ENCODE data around the gene TMEM132C. TPM values are rescaled to one million over a fixed set of nuclear protein-coding genes. Genes with fewer than 3 reads are reported as not detected.

Gene TMEM132C
- total and polyA plus RNA-seq, 2 donors (not counting 1 experiment from before 2014, with no cell fraction given): not detected

DNA sequence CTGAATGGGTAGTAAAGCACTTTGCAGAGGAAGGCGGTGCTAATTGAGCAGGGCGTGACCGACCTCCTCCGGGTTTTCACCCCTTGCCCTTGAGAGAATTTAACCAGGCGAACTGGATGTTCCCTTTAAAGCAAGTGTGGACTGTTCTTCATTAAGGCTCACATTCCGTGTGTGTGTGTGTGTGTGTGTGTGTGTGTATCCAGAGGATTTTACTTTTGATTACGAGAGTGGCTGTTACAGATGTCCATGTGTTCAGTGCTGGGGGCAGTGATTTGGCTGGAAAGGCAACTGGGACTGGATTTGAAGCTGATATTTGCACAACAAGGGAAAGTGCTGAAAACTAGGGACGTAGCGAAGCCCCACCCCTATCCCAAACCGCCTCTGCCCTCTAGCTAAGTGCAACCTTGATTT, 2.2 kb downstream of the TMEM132C start:
- ChIA-PET CTCF (no interaction called here), POLR2A (no interaction called here)
- no peak overlapping the region for H3K9ac ChIP-seq (ENCODE audit: low read length)
- no peak overlapping the region for H3K27ac ChIP-seq (ENCODE audit: low read length in 2 of 2)
- no peak overlapping the region for H3K4me3 ChIP-seq (ENCODE audit: control extremely low read depth in 1 of 5, extremely low read depth in 1 of 5, insufficient read depth in 1 of 5, low read depth in 2 of 5, low read length in 4 of 5)
- H3K27me3 ChIP-seq (replicated peaks in 1 of 4; ENCODE audit: control extremely low read depth in 1 of 4, control insufficient read depth in 3 of 4, insufficient read depth in 4 of 4, low read length in 3 of 4): peaks cover 0 to 39% (median 5%) of the 10 kb centered on the region in 4 experiments
- no peak overlapping the region for H3K27ac Mint-ChIP-seq
- WGBS (ENCODE audit: insufficient coverage): 11% methylated on average over 10 of the region's 10 CpGs
- no peaks in the 10 kb centered on the region for H4K20me1 ChIP-seq (ENCODE audit: control insufficient read depth, insufficient read depth, low read length, poor library complexity, severe bottlenecking)
- DNase-seq (no peak), ATAC-seq (ENCODE audit: low read depth) (no peak)
- H3K79me2 ChIP-seq (ENCODE audit: control insufficient read depth, insufficient read depth, low read length): no peaks in the 10 kb centered on the region
- H3K9me3 ChIP-seq (ENCODE audit: control extremely low read depth in 1 of 3, control insufficient read depth in 2 of 3, insufficient read depth in 1 of 3, low read length in 2 of 3): peaks cover 0 to 21% (median 5%) of the 10 kb centered on the region in 3 donors
- H3K4me1 Mint-ChIP-seq: no peaks in the 10 kb centered on the region
- H3K4me2 ChIP-seq (replicated peaks; ENCODE audit: low read depth, low read length, poor library complexity, severe bottlenecking): no peak overlapping the region
- H3K27me3 Mint-ChIP-seq: peaks cover 35% of the 10 kb centered on the region
- H3K4me3 Mint-ChIP-seq: no peak overlapping the region
- intact Hi-C loops (cut with micrococcal nuclease): no loop called here
- no peaks in the 10 kb centered on the region for H3K36me3 ChIP-seq (replicated peaks in 1 of 2; ENCODE audit: control extremely low read depth in 1 of 2, control insufficient read depth in 1 of 2, extremely low read depth in 1 of 2, insufficient read depth in 2 of 2, low read length in 1 of 2)
- TF ChIP-seq, protein P1, sequence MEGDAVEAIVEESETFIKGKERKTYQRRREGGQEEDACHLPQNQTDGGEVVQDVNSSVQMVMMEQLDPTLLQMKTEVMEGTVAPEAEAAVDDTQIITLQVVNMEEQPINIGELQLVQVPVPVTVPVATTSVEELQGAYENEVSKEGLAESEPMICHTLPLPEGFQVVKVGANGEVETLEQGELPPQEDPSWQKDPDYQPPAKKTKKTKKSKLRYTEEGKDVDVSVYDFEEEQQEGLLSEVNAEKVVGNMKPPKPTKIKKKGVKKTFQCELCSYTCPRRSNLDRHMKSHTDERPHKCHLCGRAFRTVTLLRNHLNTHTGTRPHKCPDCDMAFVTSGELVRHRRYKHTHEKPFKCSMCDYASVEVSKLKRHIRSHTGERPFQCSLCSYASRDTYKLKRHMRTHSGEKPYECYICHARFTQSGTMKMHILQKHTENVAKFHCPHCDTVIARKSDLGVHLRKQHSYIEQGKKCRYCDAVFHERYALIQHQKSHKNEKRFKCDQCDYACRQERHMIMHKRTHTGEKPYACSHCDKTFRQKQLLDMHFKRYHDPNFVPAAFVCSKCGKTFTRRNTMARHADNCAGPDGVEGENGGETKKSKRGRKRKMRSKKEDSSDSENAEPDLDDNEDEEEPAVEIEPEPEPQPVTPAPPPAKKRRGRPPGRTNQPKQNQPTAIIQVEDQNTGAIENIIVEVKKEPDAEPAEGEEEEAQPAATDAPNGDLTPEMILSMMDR (IDR thresholded peaks at IDR 0.05): no peak
- no peak for TF ChIP-seq EZH2 (IDR thresholded peaks at IDR 0.05; ENCODE audit: borderline replicate concordance, insufficient read depth, low read depth, low read length, poor library complexity, severe bottlenecking)
- H3K9me3 Mint-ChIP-seq (ENCODE audit: insufficient read depth): no peaks in the 10 kb centered on the region
- H2AFZ ChIP-seq (ENCODE audit: insufficient read depth, low read depth, low read length, poor library complexity, severe bottlenecking): no peak overlapping the region
- no peaks in the 10 kb centered on the region for H3K4me1 ChIP-seq (ENCODE audit: control insufficient read depth in 2 of 2, insufficient read depth in 2 of 2, low read length in 2 of 2)

DNA sequence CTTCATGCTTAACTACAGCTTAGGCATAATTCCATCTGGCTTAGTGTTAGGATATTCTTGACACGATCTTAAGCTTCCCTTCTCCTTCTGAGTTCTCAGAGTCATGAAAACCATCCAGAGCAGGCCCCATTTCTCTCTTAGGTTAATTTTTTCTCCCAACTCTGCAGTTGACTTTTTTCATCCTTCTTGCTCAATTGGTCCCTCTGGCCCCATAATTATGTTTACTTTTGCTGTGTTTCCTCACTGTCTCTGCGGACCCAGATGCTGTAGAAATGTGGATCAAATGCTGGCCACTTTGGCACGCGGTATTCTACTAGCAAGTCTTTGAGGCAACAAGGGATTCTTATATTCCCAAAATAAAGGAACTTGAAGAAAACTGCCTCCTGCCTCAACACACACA, 9.5 kb downstream of the TMEM132C start:
- Histone ChIP-seq H3K4me1 (ENCODE audit: control insufficient read depth in 2 of 2, insufficient read depth in 2 of 2, low read length in 2 of 2) (no peaks in the 10 kb centered on the region), H2AFZ (ENCODE audit: insufficient read depth, low read depth, low read length, poor library complexity, severe bottlenecking) (no peak overlapping the region), H3K79me2 (ENCODE audit: control insufficient read depth, insufficient read depth, low read length) (no peaks in the 10 kb centered on the region), H3K27ac (ENCODE audit: low read length in 2 of 2) (no peak overlapping the region), H3K4me2 (replicated peaks; ENCODE audit: low read depth, low read length, poor library complexity, severe bottlenecking) (no peak overlapping the region), H3K4me3 (ENCODE audit: control extremely low read depth in 1 of 5, extremely low read depth in 1 of 5, insufficient read depth in 1 of 5, low read depth in 2 of 5, low read length in 4 of 5) (no peak overlapping the region), H3K9me3 (ENCODE audit: control extremely low read depth in 1 of 3, control insufficient read depth in 2 of 3, insufficient read depth in 1 of 3, low read length in 2 of 3) (peaks cover 0 to 5% (median 3%) of the 10 kb centered on the region in 3 donors), H4K20me1 (ENCODE audit: control insufficient read depth, insufficient read depth, low read length, poor library complexity, severe bottlenecking) (no peaks in the 10 kb centered on the region), H3K27me3 (replicated peaks in 1 of 4; ENCODE audit: control extremely low read depth in 1 of 4, control insufficient read depth in 3 of 4, insufficient read depth in 4 of 4, low read length in 3 of 4) (no peaks in the 10 kb centered on the region), H3K36me3 (replicated peaks in 1 of 2; ENCODE audit: control extremely low read depth in 1 of 2, control insufficient read depth in 1 of 2, extremely low read depth in 1 of 2, insufficient read depth in 2 of 2, low read length in 1 of 2) (no peaks in the 10 kb centered on the region), H3K9ac (ENCODE audit: low read length) (no peak overlapping the region)
- DNase-seq: no peak
- Mint-ChIP-seq H3K27ac (no peak overlapping the region), H3K9me3 (ENCODE audit: insufficient read depth) (peaks cover 4% of the 10 kb centered on the region), H3K4me1 (no peaks in the 10 kb centered on the region), H3K27me3 (peaks cover 3% of the 10 kb centered on the region), H3K4me3 (no peak overlapping the region)
- intact Hi-C loops (cut with micrococcal nuclease): no loop called here
- TF ChIP-seq, protein P1 (IDR thresholded peaks at IDR 0.05): no peak
- TF ChIP-seq EZH2 (IDR thresholded peaks at IDR 0.05; ENCODE audit: borderline replicate concordance, insufficient read depth, low read depth, low read length, poor library complexity, severe bottlenecking): no peak
- 94% methylated on average over 3 of the region's 4 CpGs for WGBS (ENCODE audit: insufficient coverage)
- ChIA-PET POLR2A (no interaction called here), CTCF (interaction anchor here (0.8 kb wide), 1 partner anchor 17 kb away, joined by 4 read pairs; no protein-coding TSS in a partner anchor)
- ATAC-seq (ENCODE audit: low read depth): no peak

All from B cell (primary cell).